ENCODE measurements around the gene KCNAB1. TPM values are rescaled to one million over a fixed set of nuclear protein-coding genes. Genes with fewer than 3 reads are reported as not detected.

The KCNAB1 gene
- total RNA-seq, 4 donors from 2014 or later: 4.2 to 11.4 (median 7.8) TPM

DNA sequence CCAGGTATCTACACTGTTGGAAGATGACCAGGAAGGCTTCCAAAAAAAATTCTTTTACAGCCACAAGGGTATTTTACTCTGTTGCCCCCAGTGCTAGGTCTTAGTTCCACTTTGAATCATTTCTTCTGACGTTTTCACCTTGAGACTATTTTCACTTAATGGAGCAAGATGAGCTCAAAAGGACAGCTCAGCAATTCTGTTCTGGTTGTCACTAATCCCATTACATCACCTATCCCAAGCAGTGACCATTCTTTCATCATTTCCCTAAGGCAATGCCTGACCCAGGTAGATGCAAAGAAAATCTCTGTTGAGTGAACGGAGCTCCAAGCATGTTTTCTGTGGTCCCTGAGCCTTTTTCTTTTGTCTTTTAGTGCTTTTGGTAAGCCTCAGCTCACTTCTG lies 210.0 kb downstream of the KCNAB1 start:
- Histone ChIP-seq H3K27me3 (no peaks in the 10 kb centered on the region), H3K4me3 (no peak overlapping the region), H3K36me3 (no peaks in the 10 kb centered on the region), H3K27ac (no peak overlapping the region), H3K9me3 (no peaks in the 10 kb centered on the region), H3K4me1 (no peaks in the 10 kb centered on the region)
- no peak for TF ChIP-seq EP300 (IDR thresholded peaks at IDR 0.05)
- no peak for TF ChIP-seq POLR2A (IDR thresholded peaks at IDR 0.05)
- TF ChIP-seq, protein P1, sequence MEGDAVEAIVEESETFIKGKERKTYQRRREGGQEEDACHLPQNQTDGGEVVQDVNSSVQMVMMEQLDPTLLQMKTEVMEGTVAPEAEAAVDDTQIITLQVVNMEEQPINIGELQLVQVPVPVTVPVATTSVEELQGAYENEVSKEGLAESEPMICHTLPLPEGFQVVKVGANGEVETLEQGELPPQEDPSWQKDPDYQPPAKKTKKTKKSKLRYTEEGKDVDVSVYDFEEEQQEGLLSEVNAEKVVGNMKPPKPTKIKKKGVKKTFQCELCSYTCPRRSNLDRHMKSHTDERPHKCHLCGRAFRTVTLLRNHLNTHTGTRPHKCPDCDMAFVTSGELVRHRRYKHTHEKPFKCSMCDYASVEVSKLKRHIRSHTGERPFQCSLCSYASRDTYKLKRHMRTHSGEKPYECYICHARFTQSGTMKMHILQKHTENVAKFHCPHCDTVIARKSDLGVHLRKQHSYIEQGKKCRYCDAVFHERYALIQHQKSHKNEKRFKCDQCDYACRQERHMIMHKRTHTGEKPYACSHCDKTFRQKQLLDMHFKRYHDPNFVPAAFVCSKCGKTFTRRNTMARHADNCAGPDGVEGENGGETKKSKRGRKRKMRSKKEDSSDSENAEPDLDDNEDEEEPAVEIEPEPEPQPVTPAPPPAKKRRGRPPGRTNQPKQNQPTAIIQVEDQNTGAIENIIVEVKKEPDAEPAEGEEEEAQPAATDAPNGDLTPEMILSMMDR (IDR thresholded peaks at IDR 0.05): no peak
- 84 to 86% methylated on average over 2 of the region's 2 CpGs for WGBS, 2 donors
- no peak for DNase-seq (ENCODE audit: low spot score in 2 of 2)

DNA sequence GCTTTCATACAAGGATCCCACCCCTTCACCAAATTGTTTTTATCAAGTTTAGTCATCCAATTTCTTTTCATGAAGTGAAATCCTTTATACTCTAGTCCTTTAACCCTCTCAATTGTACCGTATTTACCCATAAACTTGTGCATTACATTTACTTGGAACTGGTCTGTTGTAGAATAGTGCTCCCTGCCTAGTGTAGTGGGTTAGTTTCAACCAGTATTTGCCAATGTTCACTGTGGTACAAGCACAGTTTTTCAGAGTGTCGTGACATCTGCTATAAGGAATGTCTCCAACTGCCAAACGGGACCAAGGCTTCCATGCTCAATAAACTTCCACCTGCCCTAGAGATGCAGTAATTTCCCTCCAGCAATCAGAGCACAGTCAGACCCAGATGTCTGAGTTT lies 211.9 kb downstream of the KCNAB1 start:
- no peak overlapping the region for H3K4me3 ChIP-seq
- H3K27me3 ChIP-seq: no peaks in the 10 kb centered on the region
- WGBS, 2 donors: 67 to 69% methylated on average over 3 of the region's 3 CpGs
- H3K9me3 ChIP-seq: no peaks in the 10 kb centered on the region
- no peaks in the 10 kb centered on the region for H3K4me1 ChIP-seq
- TF ChIP-seq EP300 (IDR thresholded peaks at IDR 0.05) (no peak), POLR2A (IDR thresholded peaks at IDR 0.05) (no peak)
- TF ChIP-seq, protein P1 (IDR thresholded peaks at IDR 0.05): no peak
- no peak overlapping the region for H3K27ac ChIP-seq
- no peaks in the 10 kb centered on the region for H3K36me3 ChIP-seq
- no peak for DNase-seq (ENCODE audit: low spot score in 2 of 2)

DNA sequence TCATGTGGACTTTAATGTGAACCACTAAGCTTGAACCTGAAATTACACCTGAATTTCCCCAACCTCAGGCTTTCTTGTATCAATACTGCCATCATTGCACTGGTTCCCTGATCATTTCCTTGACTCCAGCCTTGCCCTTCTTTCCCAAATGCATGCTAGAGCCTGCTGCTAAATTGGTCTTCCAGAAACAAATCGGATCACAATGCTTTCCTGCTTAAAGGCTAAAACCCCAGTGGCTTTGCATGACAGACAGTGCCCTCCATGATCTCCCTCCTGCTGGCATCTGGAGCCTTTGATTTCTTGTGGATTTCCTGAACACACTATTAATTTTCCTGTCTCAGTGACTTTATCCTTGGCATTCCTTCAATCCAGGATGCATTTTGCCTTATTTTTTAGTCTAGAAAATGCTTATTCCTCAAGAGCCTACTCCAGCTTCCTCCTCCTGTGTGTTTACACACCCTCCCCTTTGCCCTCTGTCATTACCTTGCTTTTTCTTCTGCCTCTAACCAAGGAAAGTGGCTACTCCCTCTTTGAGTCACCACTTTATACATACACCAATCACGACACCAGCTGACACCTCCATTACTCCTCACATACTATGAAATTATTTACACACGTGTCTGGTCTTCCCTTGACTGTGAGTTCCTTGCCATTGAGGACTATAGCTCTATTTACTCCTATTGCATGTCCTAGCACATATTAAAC lies 214.6 kb downstream of the KCNAB1 start:
- 70 to 78% methylated on average over 3 of the region's 3 CpGs for WGBS, 2 donors
- no peaks in the 10 kb centered on the region for H3K4me1 ChIP-seq
- H3K27me3 ChIP-seq: no peaks in the 10 kb centered on the region
- H3K9me3 ChIP-seq: no peaks in the 10 kb centered on the region
- no peaks in the 10 kb centered on the region for H3K36me3 ChIP-seq
- H3K4me3 ChIP-seq: no peak overlapping the region
- no peak overlapping the region for H3K27ac ChIP-seq
- DNase-seq (ENCODE audit: low spot score in 2 of 2): no peak
- TF ChIP-seq POLR2A (IDR thresholded peaks at IDR 0.05) (no peak), EP300 (IDR thresholded peaks at IDR 0.05) (no peak)
- TF ChIP-seq, protein P1 (IDR thresholded peaks at IDR 0.05): no peak

DNA sequence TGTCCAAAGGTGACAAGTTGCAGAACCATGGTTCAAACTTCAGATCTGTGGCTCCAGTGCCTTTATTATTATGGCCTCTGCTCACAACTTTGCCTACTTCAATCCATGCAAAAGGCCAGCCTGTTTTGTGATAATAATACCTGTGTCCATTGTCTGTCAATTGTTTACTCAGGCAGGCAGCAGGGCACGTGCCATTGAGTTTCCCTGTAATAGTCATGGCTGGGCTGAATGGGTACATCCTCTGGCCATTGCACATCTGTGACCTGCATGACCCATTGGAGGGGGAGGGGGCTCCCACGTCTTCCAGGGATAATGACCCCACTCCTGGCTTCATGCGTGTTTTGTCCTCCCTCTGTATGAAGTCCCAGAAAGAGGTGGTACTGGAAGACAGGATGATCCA lies 219.1 kb downstream of the KCNAB1 start:
- Histone ChIP-seq H3K36me3 (no peaks in the 10 kb centered on the region), H3K9me3 (no peaks in the 10 kb centered on the region), H3K27ac (no peak overlapping the region), H3K4me1 (no peaks in the 10 kb centered on the region), H3K4me3 (no peak overlapping the region), H3K27me3 (no peaks in the 10 kb centered on the region)
- TF ChIP-seq EP300 (IDR thresholded peaks at IDR 0.05): no peak
- no peak for TF ChIP-seq POLR2A (IDR thresholded peaks at IDR 0.05)
- TF ChIP-seq, protein P1 (IDR thresholded peaks at IDR 0.05): no peak
- 53 to 62% methylated on average over 3 of the region's 3 CpGs for WGBS, 2 donors
- DNase-seq (ENCODE audit: low spot score in 2 of 2): no peak

DNA sequence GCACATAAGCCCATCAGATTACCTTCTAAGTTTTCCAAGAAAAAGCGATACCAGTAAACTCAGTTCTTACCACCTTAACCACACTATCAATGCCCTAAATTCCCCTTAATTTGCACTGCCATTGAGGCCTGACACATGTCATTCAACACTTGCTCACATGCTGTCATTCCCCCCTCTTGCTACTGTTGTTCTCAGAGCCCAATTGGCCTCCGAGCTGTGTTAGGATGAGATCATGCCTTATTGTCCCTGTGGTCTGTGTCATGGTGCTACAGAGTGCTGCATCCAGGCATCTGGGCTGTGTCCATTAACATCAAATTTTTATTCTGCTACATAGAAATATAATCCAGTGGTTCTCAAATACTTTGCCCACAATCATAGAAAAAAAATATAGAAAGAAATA lies 221.0 kb downstream of the KCNAB1 start:
- Histone ChIP-seq H3K4me1 (no peaks in the 10 kb centered on the region), H3K36me3 (no peaks in the 10 kb centered on the region), H3K9me3 (no peaks in the 10 kb centered on the region), H3K4me3 (no peak overlapping the region), H3K27me3 (no peaks in the 10 kb centered on the region), H3K27ac (no peak overlapping the region)
- no peak for TF ChIP-seq POLR2A (IDR thresholded peaks at IDR 0.05)
- DNase-seq (ENCODE audit: low spot score in 2 of 2): no peak
- WGBS, 2 donors: 74% methylated on average over 2 of the region's 2 CpGs

Data from tibial nerve (tissue), 4 donors.